Astrocyte (in vitro differentiated cells and primary cell): ENCODE measurements around the gene AFF3.

Source experiments
- EZH2 ChIP-seq: IDR thresholded peaks from 2 replicates; pipeline ENCODE4 v1.6.1; 2012; ENCODE audit warnings: mild to moderate bottlenecking, low read length, inconsistent platforms; ENCODE audit not compliant: insufficient read depth
- TF ChIP-seq, protein P1 (sequence below): IDR thresholded peaks from 2 replicates; pipeline ENCODE4 v1.5.1; 2011; ENCODE audit warnings: low read depth, mild to moderate bottlenecking, inconsistent platforms, low read length, moderate library complexity; ENCODE audit not compliant: insufficient read depth

- TF ChIP-seq, protein P1, sequence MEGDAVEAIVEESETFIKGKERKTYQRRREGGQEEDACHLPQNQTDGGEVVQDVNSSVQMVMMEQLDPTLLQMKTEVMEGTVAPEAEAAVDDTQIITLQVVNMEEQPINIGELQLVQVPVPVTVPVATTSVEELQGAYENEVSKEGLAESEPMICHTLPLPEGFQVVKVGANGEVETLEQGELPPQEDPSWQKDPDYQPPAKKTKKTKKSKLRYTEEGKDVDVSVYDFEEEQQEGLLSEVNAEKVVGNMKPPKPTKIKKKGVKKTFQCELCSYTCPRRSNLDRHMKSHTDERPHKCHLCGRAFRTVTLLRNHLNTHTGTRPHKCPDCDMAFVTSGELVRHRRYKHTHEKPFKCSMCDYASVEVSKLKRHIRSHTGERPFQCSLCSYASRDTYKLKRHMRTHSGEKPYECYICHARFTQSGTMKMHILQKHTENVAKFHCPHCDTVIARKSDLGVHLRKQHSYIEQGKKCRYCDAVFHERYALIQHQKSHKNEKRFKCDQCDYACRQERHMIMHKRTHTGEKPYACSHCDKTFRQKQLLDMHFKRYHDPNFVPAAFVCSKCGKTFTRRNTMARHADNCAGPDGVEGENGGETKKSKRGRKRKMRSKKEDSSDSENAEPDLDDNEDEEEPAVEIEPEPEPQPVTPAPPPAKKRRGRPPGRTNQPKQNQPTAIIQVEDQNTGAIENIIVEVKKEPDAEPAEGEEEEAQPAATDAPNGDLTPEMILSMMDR, result no peak
- TF ChIP-seq EZH2, result no peak
Measured at GRCh38 chr2:99524056-99524455, 618.3 kb downstream of the AFF3 start.
